ENCODE measurements around the gene SMCO2.

SMCO2 gene

GRCh38 chr12:27493260-27493940 lies 46.9 kb downstream of the SMCO2 start:
- Histone ChIP-seq H4K8ac (ENCODE audit: low read length) (no peak overlapping the region), H3K36me3 (ENCODE audit: control insufficient read depth in 1 of 2, insufficient read depth in 2 of 2, low read depth in 1 of 2, low read length in 2 of 2) (no peaks in the 10 kb centered on the region), H3K4me3 (ENCODE audit: insufficient read depth in 1 of 2, low read depth in 1 of 2, low read length in 2 of 2) (no peak overlapping the region), H2BK12ac (ENCODE audit: low read length in 2 of 2) (no peak overlapping the region), H3K23ac (ENCODE audit: low read length in 2 of 2) (no peak overlapping the region), H4K91ac (ENCODE audit: low read length) (no peak overlapping the region), H3K79me1 (replicated peaks; ENCODE audit: low read length, poor library complexity, severe bottlenecking) (no peaks in the 10 kb centered on the region), H3K4me1 (ENCODE audit: control insufficient read depth, insufficient read depth, low read depth, low read length) (peaks cover 1% of the 10 kb centered on the region), H2BK120ac (ENCODE audit: low read depth, low read length) (no peak overlapping the region), H2AK5ac (ENCODE audit: low read length, severe bottlenecking) (no peak overlapping the region), H2AFZ (ENCODE audit: low read depth, low read length) (no peak overlapping the region), H3K27ac (ENCODE audit: low read length, poor library complexity, severe bottlenecking) (no peak overlapping the region), H2BK15ac (ENCODE audit: low read depth, poor library complexity, severe bottlenecking) (no peak overlapping the region), H3K4me2 (ENCODE audit: low read length, poor library complexity, severe bottlenecking) (no peak overlapping the region), H3K4ac (ENCODE audit: low read depth in 1 of 2, low read length in 2 of 2) (no peak overlapping the region), H3K9ac (ENCODE audit: low read length) (no peak overlapping the region), H3K9me3 (ENCODE audit: control insufficient read depth, low read length) (no peaks in the 10 kb centered on the region), H3K27me3 (ENCODE audit: control insufficient read depth in 1 of 2, insufficient read depth in 1 of 2, low read length in 2 of 2) (no peaks in the 10 kb centered on the region), H2BK5ac (ENCODE audit: low read depth, low read length, poor library complexity, severe bottlenecking) (no peak overlapping the region), H3K18ac (ENCODE audit: low read depth in 1 of 2, low read length in 2 of 2) (no peak overlapping the region), H3K14ac (ENCODE audit: low read length in 2 of 2) (no peak overlapping the region)
- DNase-seq, result peak; percentile 5
- 33% methylated on average over 2 of the region's 6 CpGs for WGBS

GRCh38 chr12:27497446-27497845 lies 50.9 kb downstream of the SMCO2 start:
- no peak overlapping the region for H2AK5ac ChIP-seq (ENCODE audit: low read length, severe bottlenecking)

GRCh38 chr12:27498149-27498548 lies 51.6 kb downstream of the SMCO2 start:
- WGBS, result 100% methylated on average over 4 of the region's 4 CpGs
- no peaks in the 10 kb centered on the region for H3K79me1 ChIP-seq (replicated peaks; ENCODE audit: low read length, poor library complexity, severe bottlenecking)

More at GRCh38 chr12:27497446-27497845, 50.9 kb downstream of the SMCO2 start:
- H2BK120ac ChIP-seq (ENCODE audit: low read depth, low read length), result no peak overlapping the region
- H3K4ac ChIP-seq (ENCODE audit: low read depth in 1 of 2, low read length in 2 of 2), result no peak overlapping the region
- H3K4me1 ChIP-seq (ENCODE audit: control insufficient read depth, insufficient read depth, low read depth, low read length), result peaks cover 1% of the 10 kb centered on the region
- no peak overlapping the region for H3K27ac ChIP-seq (ENCODE audit: low read length, poor library complexity, severe bottlenecking)
- no peak overlapping the region for H4K8ac ChIP-seq (ENCODE audit: low read length)
- H3K27me3 ChIP-seq (ENCODE audit: control insufficient read depth in 1 of 2, insufficient read depth in 1 of 2, low read length in 2 of 2), result no peaks in the 10 kb centered on the region
- no peak overlapping the region for H2BK15ac ChIP-seq (ENCODE audit: low read depth, poor library complexity, severe bottlenecking)
- H3K23ac ChIP-seq (ENCODE audit: low read length in 2 of 2), result no peak overlapping the region
- H2BK5ac ChIP-seq (ENCODE audit: low read depth, low read length, poor library complexity, severe bottlenecking), result no peak overlapping the region
- no peak overlapping the region for H3K14ac ChIP-seq (ENCODE audit: low read length in 2 of 2)
- no peaks in the 10 kb centered on the region for H3K79me1 ChIP-seq (replicated peaks; ENCODE audit: low read length, poor library complexity, severe bottlenecking)
- H3K9ac ChIP-seq (ENCODE audit: low read length), result no peak overlapping the region
- no peak overlapping the region for H2AFZ ChIP-seq (ENCODE audit: low read depth, low read length)
- no peaks in the 10 kb centered on the region for H3K9me3 ChIP-seq (ENCODE audit: control insufficient read depth, low read length)
- 90% methylated on average over 3 of the region's 3 CpGs for WGBS
- H3K4me2 ChIP-seq (ENCODE audit: low read length, poor library complexity, severe bottlenecking), result no peak overlapping the region
- no peak overlapping the region for H3K18ac ChIP-seq (ENCODE audit: low read depth in 1 of 2, low read length in 2 of 2)
- H4K91ac ChIP-seq (ENCODE audit: low read length), result no peak overlapping the region
- no peaks in the 10 kb centered on the region for H3K36me3 ChIP-seq (ENCODE audit: control insufficient read depth in 1 of 2, insufficient read depth in 2 of 2, low read depth in 1 of 2, low read length in 2 of 2)
- no peak overlapping the region for H2BK12ac ChIP-seq (ENCODE audit: low read length in 2 of 2)
- no peak overlapping the region for H3K4me3 ChIP-seq (ENCODE audit: insufficient read depth in 1 of 2, low read depth in 1 of 2, low read length in 2 of 2)
- DNase-seq, result no peak

GRCh38 chr12:27498761-27499160 lies 52.2 kb downstream of the SMCO2 start:
- Histone ChIP-seq H3K36me3 (ENCODE audit: control insufficient read depth in 1 of 2, insufficient read depth in 2 of 2, low read depth in 1 of 2, low read length in 2 of 2) (no peaks in the 10 kb centered on the region), H3K23ac (ENCODE audit: low read length in 2 of 2) (no peak overlapping the region), H3K9me3 (ENCODE audit: control insufficient read depth, low read length) (no peaks in the 10 kb centered on the region), H3K4me3 (ENCODE audit: insufficient read depth in 1 of 2, low read depth in 1 of 2, low read length in 2 of 2) (no peak overlapping the region), H3K14ac (ENCODE audit: low read length in 2 of 2) (no peak overlapping the region), H2AK5ac (ENCODE audit: low read length, severe bottlenecking) (no peak overlapping the region), H3K18ac (ENCODE audit: low read depth in 1 of 2, low read length in 2 of 2) (no peak overlapping the region), H3K4me2 (ENCODE audit: low read length, poor library complexity, severe bottlenecking) (no peak overlapping the region), H3K9ac (ENCODE audit: low read length) (no peak overlapping the region), H3K4ac (ENCODE audit: low read depth in 1 of 2, low read length in 2 of 2) (no peak overlapping the region), H3K79me1 (replicated peaks; ENCODE audit: low read length, poor library complexity, severe bottlenecking) (no peaks in the 10 kb centered on the region), H2BK12ac (ENCODE audit: low read length in 2 of 2) (no peak overlapping the region), H2BK5ac (ENCODE audit: low read depth, low read length, poor library complexity, severe bottlenecking) (no peak overlapping the region), H4K8ac (ENCODE audit: low read length) (no peak overlapping the region), H3K4me1 (ENCODE audit: control insufficient read depth, insufficient read depth, low read depth, low read length) (no peaks in the 10 kb centered on the region), H3K27me3 (ENCODE audit: control insufficient read depth in 1 of 2, insufficient read depth in 1 of 2, low read length in 2 of 2) (no peaks in the 10 kb centered on the region), H4K91ac (ENCODE audit: low read length) (no peak overlapping the region), H2BK120ac (ENCODE audit: low read depth, low read length) (no peak overlapping the region), H2AFZ (ENCODE audit: low read depth, low read length) (no peak overlapping the region), H3K27ac (ENCODE audit: low read length, poor library complexity, severe bottlenecking) (no peak overlapping the region), H2BK15ac (ENCODE audit: low read depth, poor library complexity, severe bottlenecking) (no peak overlapping the region)
- DNase-seq, result peak; percentile 10
- 63% methylated on average over 4 of the region's 5 CpGs for WGBS

More at GRCh38 chr12:27498149-27498548, 51.6 kb downstream of the SMCO2 start:
- Histone ChIP-seq H3K18ac (ENCODE audit: low read depth in 1 of 2, low read length in 2 of 2) (no peak overlapping the region), H3K27me3 (ENCODE audit: control insufficient read depth in 1 of 2, insufficient read depth in 1 of 2, low read length in 2 of 2) (no peaks in the 10 kb centered on the region), H2BK5ac (ENCODE audit: low read depth, low read length, poor library complexity, severe bottlenecking) (no peak overlapping the region), H3K23ac (ENCODE audit: low read length in 2 of 2) (no peak overlapping the region), H3K14ac (ENCODE audit: low read length in 2 of 2) (no peak overlapping the region), H2BK15ac (ENCODE audit: low read depth, poor library complexity, severe bottlenecking) (no peak overlapping the region), H3K9ac (ENCODE audit: low read length) (no peak overlapping the region), H3K27ac (ENCODE audit: low read length, poor library complexity, severe bottlenecking) (no peak overlapping the region), H2AFZ (ENCODE audit: low read depth, low read length) (no peak overlapping the region), H4K91ac (ENCODE audit: low read length) (no peak overlapping the region), H2AK5ac (ENCODE audit: low read length, severe bottlenecking) (no peak overlapping the region), H4K8ac (ENCODE audit: low read length) (no peak overlapping the region), H2BK12ac (ENCODE audit: low read length in 2 of 2) (no peak overlapping the region), H3K4me3 (ENCODE audit: insufficient read depth in 1 of 2, low read depth in 1 of 2, low read length in 2 of 2) (no peak overlapping the region), H3K36me3 (ENCODE audit: control insufficient read depth in 1 of 2, insufficient read depth in 2 of 2, low read depth in 1 of 2, low read length in 2 of 2) (no peaks in the 10 kb centered on the region), H3K4me2 (ENCODE audit: low read length, poor library complexity, severe bottlenecking) (no peak overlapping the region), H3K9me3 (ENCODE audit: control insufficient read depth, low read length) (no peaks in the 10 kb centered on the region), H3K4me1 (ENCODE audit: control insufficient read depth, insufficient read depth, low read depth, low read length) (peaks cover 1% of the 10 kb centered on the region), H2BK120ac (ENCODE audit: low read depth, low read length) (no peak overlapping the region), H3K4ac (ENCODE audit: low read depth in 1 of 2, low read length in 2 of 2) (no peak overlapping the region)
- DNase-seq, result no peak

All from mesenchymal stem cell (in vitro differentiated cells and primary cell).